ENCODE data around the gene SASS6.

- TF ChIP-seq PRDM1 (tag by site-specific recombination; IDR thresholded peaks at IDR 0.05) (no peak), CTCF (tag by site-specific recombination; IDR thresholded peaks at IDR 0.05) (no peak), ZNF239 (tag by site-specific recombination; IDR thresholded peaks at IDR 0.05) (no peak), ZNF274 (IDR thresholded peaks at IDR 0.05; ENCODE audit: low read length) (no peak), ZNF274 (tag by site-specific recombination; IDR thresholded peaks at IDR 0.05; ENCODE audit: borderline replicate concordance) (no peak), ZNF157 (tag by site-specific recombination; IDR thresholded peaks at IDR 0.05) (no peak), SCRT1 (tag by site-specific recombination; IDR thresholded peaks at IDR 0.05; ENCODE audit: borderline replicate concordance) (no peak), ZFP3 (tag by site-specific recombination; IDR thresholded peaks at IDR 0.05; ENCODE audit: low read depth) (no peak), ZNF121 (tag by site-specific recombination; IDR thresholded peaks at IDR 0.05) (no peak), ZNF596 (tag by site-specific recombination; IDR thresholded peaks at IDR 0.05) (no peak)
Observed at GRCh38 chr1:100100202-100100601, 32.5 kb downstream of the SASS6 start.

Measured in HEK293 (cell line).